Inflammatory macrophage (primary cell): ENCODE data around the gene IL26.

Experiments used
- DNase-seq, 2 donors: peaks; one replicate each; pipeline ENCODE4 v3.0.0-alpha.2; 2020 to 2022
- total RNA-seq, 18 experiments: gene quantifications; one replicate each; lab custom pipeline; 2026; ENCODE audit warnings: mixed read lengths in 6 of 18, inconsistent platforms in 2 of 18; lab: John Stamatoyannopoulos, UW

IL26 gene
- 0 to 0.03 (median 0) reads per million in 18 experiments for total RNA-seq

GRCh38 chr12:68225576-68226476 is at the start of gene IL26:
Gene IL26 (minus strand): TSS chr12:68225810. CDS start chr12:68225756, 54 bp downstream.
- no peak for DNase-seq

GRCh38 chr12:68272732-68273131 is 47.1 kb upstream of the IL26 start:
- DNase-seq: no peak

GRCh38 chr12:68271346-68271745 is 45.7 kb upstream of the IL26 start:
- no peak for DNase-seq

- DNase-seq: no peak
Measured at GRCh38 chr12:68270358-68270757, 44.7 kb upstream of the IL26 start.

GRCh38 chr12:68269779-68270178 is 44.2 kb upstream of the IL26 start:
- no peak for DNase-seq

- no peak for DNase-seq
Measured at GRCh38 chr12:68268967-68269366, 43.4 kb upstream of the IL26 start.

GRCh38 chr12:68267892-68268396 is 42.3 kb upstream of the IL26 start:
- DNase-seq: peak; percentile 20 to 90

GRCh38 chr12:68264857-68265256 is 39.2 kb upstream of the IL26 start:
- no peak for DNase-seq

GRCh38 chr12:68264158-68264855 is 38.7 kb upstream of the IL26 start:
- DNase-seq: peak in 1 of 2 donors; percentile 21

GRCh38 chr12:68263366-68263765 is 37.8 kb upstream of the IL26 start:
- no peak for DNase-seq

- no peak for DNase-seq
Measured at GRCh38 chr12:68261896-68262295, 36.3 kb upstream of the IL26 start.

- DNase-seq: no peak
Measured at GRCh38 chr12:68260153-68260552, 34.5 kb upstream of the IL26 start.

GRCh38 chr12:68259318-68259940 is 33.8 kb upstream of the IL26 start:
- no peak for DNase-seq

GRCh38 chr12:68253504-68253903 is 27.9 kb upstream of the IL26 start, which contains the start of gene IL22:
Gene IL22 (minus strand): TSS chr12:68253604. CDS start chr12:68253448, 156 bp downstream.
- no peak for DNase-seq

- no peak for DNase-seq
Measured at GRCh38 chr12:68252077-68252476, 26.5 kb upstream of the IL26 start.

GRCh38 chr12:68250454-68250853 is 24.8 kb upstream of the IL26 start:
- no peak for DNase-seq

- no peak for DNase-seq
Measured at GRCh38 chr12:68247785-68248184, 22.2 kb upstream of the IL26 start.

GRCh38 chr12:68246350-68246749 is 20.7 kb upstream of the IL26 start:
- DNase-seq: no peak

- DNase-seq: no peak
Measured at GRCh38 chr12:68245180-68246021, 19.8 kb upstream of the IL26 start.

GRCh38 chr12:68242777-68243176 is 17.2 kb upstream of the IL26 start:
- DNase-seq: no peak

GRCh38 chr12:68240975-68241374 is 15.4 kb upstream of the IL26 start:
- DNase-seq: peak; percentile 70 to 78

- DNase-seq: peak in 1 of 2 donors; percentile 14
Measured at GRCh38 chr12:68240079-68240478, 14.5 kb upstream of the IL26 start.
